Activated T-cell treated with anti-CD3 and anti-CD28 coated beads, Interleukin-2, amount 50 U/mL, for 24 hours (primary cell): Measurements from ENCODE around the gene DYNLT2.
"Not testable (repeated sequence)": the region's sequence is repeated elsewhere in the genome, so short reads cannot be mapped to it uniquely, and the experiment has no call there.

Source experiments
- DNase-seq: peaks from one replicate; pipeline ENCODE4 v3.0.0-alpha.2; 2020
- H3K27ac Mint-ChIP-seq: 2 replicates; pipeline ENCODE4 v1.8.0; 2020; ENCODE audit warnings: mild to moderate bottlenecking, mixed read lengths
- H3K27me3 Mint-ChIP-seq: 2 replicates; pipeline ENCODE4 v1.8.0; 2020; ENCODE audit warnings: mixed read lengths
- H3K36me3 Mint-ChIP-seq: 2 replicates; pipeline ENCODE4 v1.8.0; 2020; ENCODE audit warnings: low read depth, mixed read lengths
- H3K4me1 Mint-ChIP-seq: 2 replicates; pipeline ENCODE4 v1.8.0; 2020; ENCODE audit warnings: low read depth, mixed read lengths
- H3K4me3 Mint-ChIP-seq: 2 replicates; pipeline ENCODE4 v1.8.0; 2020; ENCODE audit warnings: mild to moderate bottlenecking, moderate library complexity, mixed read lengths
- H3K9me3 Mint-ChIP-seq: 2 replicates; pipeline ENCODE4 v1.8.0; 2020; ENCODE audit warnings: mixed read lengths

DYNLT2 gene

GRCh38 chr6:169776379-169776778 is 25.0 kb upstream of the DYNLT2 start:
- Mint-ChIP-seq H3K27ac (no peak overlapping the region), H3K9me3 (no peaks in the 10 kb centered on the region), H3K27me3 (no peaks in the 10 kb centered on the region), H3K4me1 (no peaks in the 10 kb centered on the region), H3K4me3 (no peak overlapping the region), H3K36me3 (peaks cover 95% of the 10 kb centered on the region)
- DNase-seq, result no peak

- no peaks in the 10 kb centered on the region for H3K27me3 Mint-ChIP-seq
- no peak overlapping the region for H3K27ac Mint-ChIP-seq
- DNase-seq, result no peak
- no peaks in the 10 kb centered on the region for H3K4me1 Mint-ChIP-seq
- no peaks in the 10 kb centered on the region for H3K9me3 Mint-ChIP-seq
- no peak overlapping the region for H3K4me3 Mint-ChIP-seq
- peaks cover 90% of the 10 kb centered on the region for H3K36me3 Mint-ChIP-seq
These were observed 23.9 kb upstream of the DYNLT2 start for GRCh38 chr6:169775321-169775720.

GRCh38 chr6:169774347-169774746 is 23.0 kb upstream of the DYNLT2 start:
- no peak for DNase-seq
- Mint-ChIP-seq H3K27me3 (no peaks in the 10 kb centered on the region), H3K9me3 (no peaks in the 10 kb centered on the region), H3K36me3 (peaks cover 88% of the 10 kb centered on the region), H3K4me1 (no peaks in the 10 kb centered on the region), H3K4me3 (no peak overlapping the region), H3K27ac (no peak overlapping the region)

GRCh38 chr6:169766921-169767736 is 15.8 kb upstream of the DYNLT2 start:
- H3K36me3 Mint-ChIP-seq, result peaks cover 89% of the 10 kb centered on the region
- H3K4me3 Mint-ChIP-seq, result no peak overlapping the region
- H3K9me3 Mint-ChIP-seq, result no peaks in the 10 kb centered on the region
- H3K4me1 Mint-ChIP-seq, result no peaks in the 10 kb centered on the region
- DNase-seq, result no peak
- no peaks in the 10 kb centered on the region for H3K27me3 Mint-ChIP-seq
- H3K27ac Mint-ChIP-seq, result no peak overlapping the region

- DNase-seq, result no peak
- Mint-ChIP-seq H3K27me3 (no peaks in the 10 kb centered on the region), H3K4me3 (no peak overlapping the region), H3K4me1 (no peaks in the 10 kb centered on the region), H3K36me3 (peaks cover 87% of the 10 kb centered on the region), H3K27ac (no peak overlapping the region), H3K9me3 (no peaks in the 10 kb centered on the region)
These were observed 14.9 kb upstream of the DYNLT2 start for GRCh38 chr6:169766232-169766631.

GRCh38 chr6:169765789-169766188 is 14.4 kb upstream of the DYNLT2 start:
- H3K27ac Mint-ChIP-seq, H3K9me3 Mint-ChIP-seq, H3K4me1 Mint-ChIP-seq, H3K27me3 Mint-ChIP-seq, H3K4me3 Mint-ChIP-seq, DNase-seq: not testable (repeated sequence)
- peaks cover 91% of the 10 kb centered on the region for H3K36me3 Mint-ChIP-seq

GRCh38 chr6:169763881-169764280 is 12.5 kb upstream of the DYNLT2 start:
- DNase-seq, result no peak
- H3K9me3 Mint-ChIP-seq, result no peaks in the 10 kb centered on the region
- no peak overlapping the region for H3K27ac Mint-ChIP-seq
- no peaks in the 10 kb centered on the region for H3K4me1 Mint-ChIP-seq
- H3K36me3 Mint-ChIP-seq, result peaks cover 95% of the 10 kb centered on the region
- no peak overlapping the region for H3K4me3 Mint-ChIP-seq
- no peaks in the 10 kb centered on the region for H3K27me3 Mint-ChIP-seq

- H3K27ac Mint-ChIP-seq, result no peak overlapping the region
- no peak for DNase-seq
- no peaks in the 10 kb centered on the region for H3K4me1 Mint-ChIP-seq
- no peak overlapping the region for H3K4me3 Mint-ChIP-seq
- no peaks in the 10 kb centered on the region for H3K9me3 Mint-ChIP-seq
- H3K36me3 Mint-ChIP-seq, result peaks cover 95% of the 10 kb centered on the region
- H3K27me3 Mint-ChIP-seq, result no peaks in the 10 kb centered on the region
These were observed 11.9 kb upstream of the DYNLT2 start for GRCh38 chr6:169763308-169763707.

GRCh38 chr6:169755162-169755561 is 3.8 kb upstream of the DYNLT2 start:
- peaks cover 62% of the 10 kb centered on the region for H3K36me3 Mint-ChIP-seq
- no peak overlapping the region for H3K4me3 Mint-ChIP-seq
- no peaks in the 10 kb centered on the region for H3K27me3 Mint-ChIP-seq
- no peak for DNase-seq
- H3K9me3 Mint-ChIP-seq, result no peaks in the 10 kb centered on the region
- H3K4me1 Mint-ChIP-seq, result peaks cover 23% of the 10 kb centered on the region
- H3K27ac Mint-ChIP-seq, result peak overlapping the region; percentile 27

GRCh38 chr6:169752074-169752623 is 777 bp upstream of the DYNLT2 start:
- Mint-ChIP-seq H3K36me3 (peaks cover 47% of the 10 kb centered on the region), H3K27ac (peak overlapping the region; percentile 93)

GRCh38 chr6:169746556-169746955 is 4.8 kb downstream of the DYNLT2 start:
- H3K4me3 Mint-ChIP-seq, result no peak overlapping the region
- H3K9me3 Mint-ChIP-seq, result peaks cover 6% of the 10 kb centered on the region
- no peak overlapping the region for H3K27ac Mint-ChIP-seq
- no peaks in the 10 kb centered on the region for H3K27me3 Mint-ChIP-seq
- no peak for DNase-seq
- peaks cover 16% of the 10 kb centered on the region for H3K4me1 Mint-ChIP-seq
- peaks cover 26% of the 10 kb centered on the region for H3K36me3 Mint-ChIP-seq

More at GRCh38 chr6:169752074-169752623, 777 bp upstream of the DYNLT2 start:
- Mint-ChIP-seq H3K4me1 (peaks cover 33% of the 10 kb centered on the region), H3K27me3 (no peaks in the 10 kb centered on the region), H3K4me3 (peak overlapping the region; percentile 99), H3K9me3 (no peaks in the 10 kb centered on the region)
- no peak for DNase-seq

GRCh38 chr6:169745405-169745804 is 6.0 kb downstream of the DYNLT2 start:
- Mint-ChIP-seq H3K27ac (no peak overlapping the region), H3K4me3 (no peak overlapping the region), H3K4me1 (peaks cover 12% of the 10 kb centered on the region), H3K9me3 (peaks cover 6% of the 10 kb centered on the region), H3K27me3 (no peaks in the 10 kb centered on the region), H3K36me3 (peaks cover 18% of the 10 kb centered on the region)
- DNase-seq, result no peak

- peaks cover 3% of the 10 kb centered on the region for H3K27me3 Mint-ChIP-seq
These were observed 10.0 kb downstream of the DYNLT2 start for GRCh38 chr6:169741344-169741743.

GRCh38 chr6:169738976-169739529 is 12.3 kb downstream of the DYNLT2 start:
- no peak overlapping the region for H3K4me3 Mint-ChIP-seq
- H3K4me1 Mint-ChIP-seq, result peaks cover 5% of the 10 kb centered on the region
- H3K27ac Mint-ChIP-seq, result no peak overlapping the region

More at GRCh38 chr6:169741344-169741743, 10.0 kb downstream of the DYNLT2 start:
- peaks cover 6% of the 10 kb centered on the region for H3K9me3 Mint-ChIP-seq
- DNase-seq, result no peak
- H3K4me1 Mint-ChIP-seq, result peaks cover 5% of the 10 kb centered on the region
- H3K4me3 Mint-ChIP-seq, result no peak overlapping the region
- no peaks in the 10 kb centered on the region for H3K36me3 Mint-ChIP-seq
- no peak overlapping the region for H3K27ac Mint-ChIP-seq

More at GRCh38 chr6:169738976-169739529, 12.3 kb downstream of the DYNLT2 start:
- Mint-ChIP-seq H3K36me3 (no peaks in the 10 kb centered on the region), H3K9me3 (no peaks in the 10 kb centered on the region), H3K27me3 (peaks cover 22% of the 10 kb centered on the region)
- DNase-seq, result no peak
